Measurements from ENCODE around the gene ATG2A.

DNA sequence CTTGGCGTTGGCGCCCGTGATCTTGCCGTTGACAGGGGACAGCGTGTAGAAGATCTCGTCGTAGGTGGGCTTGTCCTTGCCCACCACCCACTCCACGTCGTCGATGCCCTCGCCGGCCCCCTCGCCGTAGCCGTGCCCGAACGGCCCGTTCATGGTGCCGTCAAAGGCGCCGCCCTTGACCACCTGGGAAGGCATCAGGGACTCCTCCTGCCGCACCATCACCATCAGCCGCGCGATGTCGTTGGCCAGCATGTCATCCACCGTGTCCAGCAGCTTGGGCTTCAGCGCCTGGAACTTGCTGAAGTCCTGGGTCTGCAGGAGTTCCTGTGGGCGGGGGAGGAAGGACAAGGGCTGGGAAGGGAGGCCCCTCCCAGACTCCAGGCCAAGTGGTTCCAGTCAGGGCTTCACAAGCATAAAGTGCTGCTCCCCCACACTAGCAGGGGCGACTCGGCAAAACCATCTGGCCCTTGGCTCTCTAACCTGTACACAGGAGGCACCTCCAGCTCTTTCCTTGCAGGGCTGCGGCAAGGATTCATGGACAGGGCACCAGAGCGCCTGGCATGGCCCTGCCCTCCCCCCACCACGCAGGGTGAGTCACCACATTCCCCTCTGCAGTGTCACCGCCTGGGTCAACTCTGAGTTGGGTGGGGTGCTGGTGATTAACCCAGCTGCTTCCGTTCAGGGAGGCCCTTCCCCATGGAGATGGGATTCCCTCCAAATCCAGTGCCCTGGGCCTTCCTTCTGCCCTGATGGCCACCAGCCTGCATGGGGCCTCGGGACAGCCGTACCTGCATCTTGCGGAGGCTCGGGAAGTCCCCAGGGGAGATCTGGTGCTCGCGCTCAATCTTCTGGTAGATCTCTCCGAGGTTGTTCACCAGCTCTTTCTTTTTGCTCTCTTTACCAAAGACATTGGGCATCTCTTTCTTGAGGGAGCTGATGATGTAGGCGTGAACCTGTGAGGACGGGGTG lies 62.2 kb downstream of the ATG2A start:
- no peak for TF ChIP-seq CTCF (IDR thresholded peaks at IDR 0.05; ENCODE audit: insufficient read depth, low read length)
- no peak for TF ChIP-seq GABPA (IDR thresholded peaks at IDR 0.05; ENCODE audit: low read depth)
- TF ChIP-seq, protein P1, sequence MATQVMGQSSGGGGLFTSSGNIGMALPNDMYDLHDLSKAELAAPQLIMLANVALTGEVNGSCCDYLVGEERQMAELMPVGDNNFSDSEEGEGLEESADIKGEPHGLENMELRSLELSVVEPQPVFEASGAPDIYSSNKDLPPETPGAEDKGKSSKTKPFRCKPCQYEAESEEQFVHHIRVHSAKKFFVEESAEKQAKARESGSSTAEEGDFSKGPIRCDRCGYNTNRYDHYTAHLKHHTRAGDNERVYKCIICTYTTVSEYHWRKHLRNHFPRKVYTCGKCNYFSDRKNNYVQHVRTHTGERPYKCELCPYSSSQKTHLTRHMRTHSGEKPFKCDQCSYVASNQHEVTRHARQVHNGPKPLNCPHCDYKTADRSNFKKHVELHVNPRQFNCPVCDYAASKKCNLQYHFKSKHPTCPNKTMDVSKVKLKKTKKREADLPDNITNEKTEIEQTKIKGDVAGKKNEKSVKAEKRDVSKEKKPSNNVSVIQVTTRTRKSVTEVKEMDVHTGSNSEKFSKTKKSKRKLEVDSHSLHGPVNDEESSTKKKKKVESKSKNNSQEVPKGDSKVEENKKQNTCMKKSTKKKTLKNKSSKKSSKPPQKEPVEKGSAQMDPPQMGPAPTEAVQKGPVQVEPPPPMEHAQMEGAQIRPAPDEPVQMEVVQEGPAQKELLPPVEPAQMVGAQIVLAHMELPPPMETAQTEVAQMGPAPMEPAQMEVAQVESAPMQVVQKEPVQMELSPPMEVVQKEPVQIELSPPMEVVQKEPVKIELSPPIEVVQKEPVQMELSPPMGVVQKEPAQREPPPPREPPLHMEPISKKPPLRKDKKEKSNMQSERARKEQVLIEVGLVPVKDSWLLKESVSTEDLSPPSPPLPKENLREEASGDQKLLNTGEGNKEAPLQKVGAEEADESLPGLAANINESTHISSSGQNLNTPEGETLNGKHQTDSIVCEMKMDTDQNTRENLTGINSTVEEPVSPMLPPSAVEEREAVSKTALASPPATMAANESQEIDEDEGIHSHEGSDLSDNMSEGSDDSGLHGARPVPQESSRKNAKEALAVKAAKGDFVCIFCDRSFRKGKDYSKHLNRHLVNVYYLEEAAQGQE (IDR thresholded peaks at IDR 0.05; ENCODE audit: insufficient replicate concordance, low read depth), result no peak
- no peak; the same call in 1 of the 2 replicates for TF ChIP-seq POLR2AphosphoS5 (IDR thresholded peaks at IDR 0.05; ENCODE audit: low read depth)
- no peak for TF ChIP-seq SPI1 (IDR thresholded peaks at IDR 0.05; ENCODE audit: borderline replicate concordance, low read depth)

Measured in HL-60 (cell line).